Peyer's patch (tissue), 4 donors: ENCODE results near the gene FARP2.

Source experiments
- CTCF ChIP-seq, 6 experiments: fragments of 450-650 bp in 4 of 6; fragments of 200-600 bp in 2 of 6; sonication (generic) in 1 of 6; IDR thresholded peaks; one replicate each; pipeline ENCODE4 v1.5.1; 2017 to 2019; ENCODE audit warnings: antibody characterized with exemption in 6 of 6, mild to moderate bottlenecking in 3 of 6, moderate library complexity in 1 of 6
- POLR2A ChIP-seq, 2 donors: fragments of 450-650 bp; IDR thresholded peaks; one replicate each; pipeline ENCODE4 v1.5.1; 2017; ENCODE audit warnings: antibody characterized with exemption in 2 of 2, mild to moderate bottlenecking in 2 of 2, moderate library complexity in 2 of 2

- no peak for TF ChIP-seq POLR2A (IDR thresholded peaks at IDR 0.05)
- TF ChIP-seq CTCF (IDR thresholded peaks at IDR 0.05): no peak
Measured at GRCh38 chr2:241500016-241500415, 143.9 kb downstream of the FARP2 start.
